Lung (tissue), 12 donors: ENCODE results near the gene TMEM117. TPM values are rescaled to one million over a fixed set of nuclear protein-coding genes. Genes with fewer than 3 reads are reported as not detected.

Experiments
- ATAC-seq: fragments of 200-7000 bp; cut with Tn5 transposase; one replicate; pipeline ENCODE4 v1.9.1; 2020; ENCODE audit warnings: moderate number of reproducible peaks; ENCODE audit not compliant: insufficient read depth, low FRiP score
- DNase-seq, 3 donors: peaks; one replicate each; pipeline ENCODE4 v3.0.0-alpha.2; 2013 to 2017
- H3K27ac ChIP-seq, 2 donors: one replicate each; pipeline ENCODE4 v1.5.1; 2013; ENCODE audit warnings: mild to moderate bottlenecking in 2 of 2, moderate library complexity in 2 of 2, control low read depth in 1 of 2, inconsistent platforms in 1 of 2, low read depth in 1 of 2, low read length in 1 of 2
- H3K27me3 ChIP-seq, 3 donors: one replicate each; pipeline ENCODE4 v1.5.1; 2013; ENCODE audit warnings: low read length in 2 of 3; ENCODE audit not compliant: control insufficient read depth in 3 of 3, insufficient read depth in 3 of 3
- H3K36me3 ChIP-seq, 4 donors: one replicate each; pipeline ENCODE4 v1.5.1; 2013; ENCODE audit warnings: low read length in 4 of 4, mild to moderate bottlenecking in 1 of 4, moderate library complexity in 1 of 4; ENCODE audit not compliant: control insufficient read depth in 4 of 4, insufficient read depth in 4 of 4
- H3K4me1 ChIP-seq, 5 donors: one replicate each; pipeline ENCODE4 v1.5.1; 2013; ENCODE audit warnings: low read length in 5 of 5, mild to moderate bottlenecking in 2 of 5, moderate library complexity in 1 of 5; ENCODE audit not compliant: control insufficient read depth in 5 of 5, insufficient read depth in 5 of 5
- H3K4me3 ChIP-seq: one replicate; pipeline ENCODE4 v1.5.1; 2013; ENCODE audit warnings: mild to moderate bottlenecking, control low read depth, moderate library complexity
- H3K9ac ChIP-seq, 2 donors: one replicate each; pipeline ENCODE4 v1.5.1; 2013; ENCODE audit warnings: low read length in 2 of 2, control low read depth in 1 of 2; ENCODE audit not compliant: insufficient read depth in 1 of 2
- H3K9me3 ChIP-seq, 4 donors: one replicate each; pipeline ENCODE4 v1.5.1; 2013; ENCODE audit warnings: low read length in 3 of 4, mild to moderate bottlenecking in 1 of 4, moderate library complexity in 1 of 4; ENCODE audit not compliant: control insufficient read depth in 4 of 4, insufficient read depth in 3 of 4
- WGBS, 2 donors: extraction: QIAGEN DNeasy Blood & Tissue Kit; methylation state at CpG; one replicate each; pipeline ENCODE4 v1.1.7; 2013; 5-methylcytosine and 5-hydroxymethylcytosine counted together
- polyA plus RNA-seq, 2 donors: library from polyadenylated mRNA; stranded (reverse); fragments of 200-250 nt; gene quantifications; one replicate each; pipeline ENCODE4 v1.2.1, GENCODE V29; 2013
- total RNA-seq, 2 donors: library from RNA; depleted of rRNA in 1 of 2; stranded (reverse); fragments of >200 nt in 1 of 2; gene quantifications; one replicate each; pipeline ENCODE4 v1.2.1, GENCODE V29; 2014 to 2021
- TF ChIP-seq, protein P1 (sequence below): IDR thresholded peaks from 2 replicates; pipeline ENCODE4 v1.5.1; 2012; ENCODE audit warnings: mild to moderate bottlenecking; ENCODE audit errors: control extremely low read depth, extremely low read depth
- donor health status: control.
- donor health status: control.
- donor health status: Bipolar disorder and iron deficiency.
- donor health status: healthy.
- donor health status: DM: yes; HTN: yes; CAD: no.

TMEM117 gene
- total and polyA plus RNA-seq, 4 donors, result 1.2 to 6.1 (median 2.3) TPM

GRCh38 chr12:44336577-44336976 lies 500.7 kb downstream of the TMEM117 start:
- H3K27me3 ChIP-seq, result no peaks in the 10 kb centered on the region
- no peaks in the 10 kb centered on the region for H3K9me3 ChIP-seq
- H3K27ac ChIP-seq, result no peak overlapping the region
- no peak for ATAC-seq
- H3K36me3 ChIP-seq, result no peaks in the 10 kb centered on the region
- DNase-seq, result no peak
- no peak overlapping the region for H3K9ac ChIP-seq
- H3K4me3 ChIP-seq, result no peak overlapping the region
- no peaks in the 10 kb centered on the region for H3K4me1 ChIP-seq
- 89 to 94% methylated on average over 2 of the region's 2 CpGs for WGBS, 2 donors
- TF ChIP-seq, protein P1, sequence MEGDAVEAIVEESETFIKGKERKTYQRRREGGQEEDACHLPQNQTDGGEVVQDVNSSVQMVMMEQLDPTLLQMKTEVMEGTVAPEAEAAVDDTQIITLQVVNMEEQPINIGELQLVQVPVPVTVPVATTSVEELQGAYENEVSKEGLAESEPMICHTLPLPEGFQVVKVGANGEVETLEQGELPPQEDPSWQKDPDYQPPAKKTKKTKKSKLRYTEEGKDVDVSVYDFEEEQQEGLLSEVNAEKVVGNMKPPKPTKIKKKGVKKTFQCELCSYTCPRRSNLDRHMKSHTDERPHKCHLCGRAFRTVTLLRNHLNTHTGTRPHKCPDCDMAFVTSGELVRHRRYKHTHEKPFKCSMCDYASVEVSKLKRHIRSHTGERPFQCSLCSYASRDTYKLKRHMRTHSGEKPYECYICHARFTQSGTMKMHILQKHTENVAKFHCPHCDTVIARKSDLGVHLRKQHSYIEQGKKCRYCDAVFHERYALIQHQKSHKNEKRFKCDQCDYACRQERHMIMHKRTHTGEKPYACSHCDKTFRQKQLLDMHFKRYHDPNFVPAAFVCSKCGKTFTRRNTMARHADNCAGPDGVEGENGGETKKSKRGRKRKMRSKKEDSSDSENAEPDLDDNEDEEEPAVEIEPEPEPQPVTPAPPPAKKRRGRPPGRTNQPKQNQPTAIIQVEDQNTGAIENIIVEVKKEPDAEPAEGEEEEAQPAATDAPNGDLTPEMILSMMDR, result no peak

DNA sequence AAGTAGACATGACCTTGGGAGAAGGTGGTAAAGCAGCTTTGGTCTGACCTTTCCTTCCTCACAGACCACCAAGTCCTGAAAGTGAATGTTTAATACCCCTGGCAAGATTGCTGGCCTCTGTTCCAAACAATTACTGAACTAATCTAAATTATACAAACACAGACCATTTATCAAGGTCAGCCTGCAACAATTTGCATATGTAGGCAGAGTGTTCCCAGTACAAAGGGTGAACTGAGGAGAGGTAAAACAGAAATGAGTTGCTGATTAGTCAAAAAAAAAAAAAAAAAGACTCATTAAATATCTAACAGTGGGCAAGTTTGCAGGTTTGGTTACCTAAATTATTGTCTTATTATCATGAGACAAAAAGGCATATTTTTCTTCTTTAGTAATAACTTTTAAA lies 506.5 kb downstream of the TMEM117 start:
- no peak overlapping the region for H3K4me3 ChIP-seq
- H3K9me3 ChIP-seq, result no peaks in the 10 kb centered on the region
- H3K4me1 ChIP-seq, result no peaks in the 10 kb centered on the region
- DNase-seq (no peak), ATAC-seq (no peak)
- H3K27ac ChIP-seq, result no peak overlapping the region
- no peaks in the 10 kb centered on the region for H3K27me3 ChIP-seq
- no peak overlapping the region for H3K9ac ChIP-seq
- H3K36me3 ChIP-seq, result no peaks in the 10 kb centered on the region
- TF ChIP-seq, protein P1, result no peak

GRCh38 chr12:44347145-44347544 lies 511.3 kb downstream of the TMEM117 start:
- TF ChIP-seq, protein P1, result no peak
- Histone ChIP-seq H3K27ac (no peak overlapping the region), H3K9me3 (no peaks in the 10 kb centered on the region), H3K36me3 (no peaks in the 10 kb centered on the region), H3K9ac (no peak overlapping the region), H3K4me3 (no peak overlapping the region), H3K27me3 (no peaks in the 10 kb centered on the region), H3K4me1 (no peaks in the 10 kb centered on the region)
- ATAC-seq (no peak), DNase-seq (peak in 2 of 3 donors; percentile 6 to 31)

DNA sequence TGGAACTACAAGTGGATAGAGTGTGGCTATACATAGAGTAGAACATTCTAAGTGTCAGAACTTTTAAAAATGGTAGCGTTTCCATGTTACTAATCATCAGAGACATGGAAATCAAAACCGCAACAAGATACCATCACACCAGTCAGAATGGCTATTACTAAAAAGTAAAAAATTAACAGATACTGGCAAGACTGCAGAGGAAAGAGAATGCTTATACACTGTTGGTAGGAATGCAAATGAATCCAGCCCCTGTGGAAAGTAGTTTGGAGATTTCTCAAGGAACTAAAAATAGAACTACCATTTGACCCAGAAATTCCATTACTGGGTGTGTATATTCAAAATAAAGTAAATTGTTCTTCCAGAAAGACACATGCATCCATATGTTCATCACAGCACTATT lies 521.6 kb downstream of the TMEM117 start:
- Histone ChIP-seq H3K4me3 (no peak overlapping the region), H3K36me3 (no peaks in the 10 kb centered on the region), H3K9me3 (no peaks in the 10 kb centered on the region), H3K9ac (no peak overlapping the region), H3K27ac (no peak overlapping the region), H3K4me1 (no peaks in the 10 kb centered on the region), H3K27me3 (no peaks in the 10 kb centered on the region)
- ATAC-seq, result no peak
- TF ChIP-seq, protein P1, result no peak
- WGBS, 2 donors, result 88 to 93% methylated on average over 2 of the region's 2 CpGs
- no peak for DNase-seq
